GM13976 (cell line): ENCODE measurements around the gene HESX1.

Source experiments
- DNase-seq: peaks from one replicate; pipeline ENCODE4 v3.0.0; 2012; ENCODE audit warnings: low spot score
- in situ Hi-C: fragments of 300-500 bp; cut with MboI; formaldehyde crosslinking; loops from one replicate; pipeline ENCODE4 v1.12.0; 2022; ENCODE audit warnings: low sequenced_read_pairs, mixed read lengths, inconsistent platforms; ENCODE audit not compliant: unreplicated experiment
- TF ChIP-seq, protein P1 (sequence below): IDR thresholded peaks from 2 replicates; pipeline ENCODE4 v1.5.1; 2012; ENCODE audit warnings: borderline replicate concordance, mild to moderate bottlenecking; ENCODE audit not compliant: insufficient read depth; ENCODE audit errors: extremely low read depth, missing control alignments, control extremely low read depth

HESX1 gene

DNA sequence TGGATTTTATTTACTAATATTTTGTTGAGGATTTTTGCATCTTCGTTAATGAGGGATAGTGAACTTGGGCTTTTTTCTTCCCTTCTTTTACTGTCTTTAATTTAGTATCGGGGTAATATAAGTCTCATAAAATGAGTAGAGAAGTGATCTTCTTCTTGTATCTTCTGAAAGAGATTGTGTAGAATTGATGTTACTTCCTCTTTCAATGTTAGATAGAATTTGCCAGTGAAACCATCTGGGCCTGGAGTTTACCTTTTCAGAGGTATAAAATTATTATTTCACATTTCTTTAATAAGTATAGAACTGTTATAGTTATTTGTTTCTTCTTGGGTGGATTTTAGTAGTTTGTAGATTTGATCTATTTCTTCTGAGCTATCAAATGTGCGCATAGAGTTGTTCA is 7.8 kb downstream of the HESX1 start:
- in situ Hi-C loops = no loop called here
- DNase-seq = no peak
- TF ChIP-seq, protein P1, sequence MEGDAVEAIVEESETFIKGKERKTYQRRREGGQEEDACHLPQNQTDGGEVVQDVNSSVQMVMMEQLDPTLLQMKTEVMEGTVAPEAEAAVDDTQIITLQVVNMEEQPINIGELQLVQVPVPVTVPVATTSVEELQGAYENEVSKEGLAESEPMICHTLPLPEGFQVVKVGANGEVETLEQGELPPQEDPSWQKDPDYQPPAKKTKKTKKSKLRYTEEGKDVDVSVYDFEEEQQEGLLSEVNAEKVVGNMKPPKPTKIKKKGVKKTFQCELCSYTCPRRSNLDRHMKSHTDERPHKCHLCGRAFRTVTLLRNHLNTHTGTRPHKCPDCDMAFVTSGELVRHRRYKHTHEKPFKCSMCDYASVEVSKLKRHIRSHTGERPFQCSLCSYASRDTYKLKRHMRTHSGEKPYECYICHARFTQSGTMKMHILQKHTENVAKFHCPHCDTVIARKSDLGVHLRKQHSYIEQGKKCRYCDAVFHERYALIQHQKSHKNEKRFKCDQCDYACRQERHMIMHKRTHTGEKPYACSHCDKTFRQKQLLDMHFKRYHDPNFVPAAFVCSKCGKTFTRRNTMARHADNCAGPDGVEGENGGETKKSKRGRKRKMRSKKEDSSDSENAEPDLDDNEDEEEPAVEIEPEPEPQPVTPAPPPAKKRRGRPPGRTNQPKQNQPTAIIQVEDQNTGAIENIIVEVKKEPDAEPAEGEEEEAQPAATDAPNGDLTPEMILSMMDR = no peak

DNA sequence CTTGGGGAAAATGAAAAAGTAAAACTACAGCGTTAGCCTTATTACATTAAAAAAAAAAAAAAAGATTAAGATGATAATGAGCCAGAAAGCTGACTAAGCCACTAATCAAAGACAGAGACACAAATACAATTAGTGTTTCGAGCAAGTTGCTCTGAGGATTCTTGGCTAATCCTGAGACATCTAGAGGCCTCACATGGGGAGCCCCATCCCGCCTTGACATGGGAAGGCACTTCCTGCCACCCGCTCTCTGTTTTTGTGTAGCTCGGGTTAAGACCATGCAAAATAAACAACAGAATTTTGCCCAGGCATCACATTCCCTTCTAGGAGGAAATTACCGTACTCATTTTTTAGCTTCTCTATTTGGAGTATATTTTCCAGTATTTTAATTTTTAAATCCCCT is 15.3 kb downstream of the HESX1 start:
- DNase-seq = no peak
- in situ Hi-C loops = no loop called here
- TF ChIP-seq, protein P1 = no peak

DNA sequence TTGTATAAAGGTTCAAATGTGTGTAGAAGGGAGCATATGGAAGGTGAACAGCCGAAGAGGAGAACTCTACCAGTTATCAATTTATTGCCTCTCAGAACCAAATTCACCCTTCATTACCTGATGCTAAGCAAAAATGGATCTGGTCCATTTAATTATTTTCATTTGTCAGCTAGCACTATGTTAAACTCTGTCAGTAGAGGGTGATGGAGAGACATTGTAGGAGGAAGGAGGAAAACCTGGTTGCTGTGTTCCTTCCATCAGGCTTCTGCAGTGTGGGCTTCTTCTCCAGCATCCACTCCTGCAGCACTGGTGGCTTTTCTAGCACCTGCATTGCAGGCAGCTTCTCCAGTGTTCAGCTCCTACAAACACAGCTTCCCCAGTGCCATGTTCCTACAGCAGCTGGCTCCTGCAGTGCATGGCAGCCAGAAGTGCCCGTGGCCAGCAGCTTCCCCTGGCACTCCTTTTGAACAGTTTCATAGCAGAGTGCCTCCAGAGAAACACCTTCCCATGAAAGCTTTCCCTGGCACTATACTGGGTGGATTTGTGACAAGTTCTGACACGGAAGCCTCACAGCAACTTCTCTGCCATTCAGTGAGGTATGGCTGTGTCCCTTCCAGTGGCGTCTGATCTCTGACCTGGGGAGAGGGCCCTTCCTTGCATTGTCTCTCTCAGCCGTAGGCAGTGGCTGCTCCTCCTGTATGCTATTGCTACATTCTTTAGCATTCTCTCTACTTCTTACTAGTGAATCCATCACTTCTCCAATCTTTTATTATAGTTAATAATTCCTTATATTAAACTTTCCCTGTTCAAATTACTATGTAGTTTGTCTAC is 20.0 kb downstream of the HESX1 start:
- TF ChIP-seq, protein P1 = peak; percentile 23
- in situ Hi-C loops = no loop called here
- DNase-seq = peak; percentile 43

DNA sequence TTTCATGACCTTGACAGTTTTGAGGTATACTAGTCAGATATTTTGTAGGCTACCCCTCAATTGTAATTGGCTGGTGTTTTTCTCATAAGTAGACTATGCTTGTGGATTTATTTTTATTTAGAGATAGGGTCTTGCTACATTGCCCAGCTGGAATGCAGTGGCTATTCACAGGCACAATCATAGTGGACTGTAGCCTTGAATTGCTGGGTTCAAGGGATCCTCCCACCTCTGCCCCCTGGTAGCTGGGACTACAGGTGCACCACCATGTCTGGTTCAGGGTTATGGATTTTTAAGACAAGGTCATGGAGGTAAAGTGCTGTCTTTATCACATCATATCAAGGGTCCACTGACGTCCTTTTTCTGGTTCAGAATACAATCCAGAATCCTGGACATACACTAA is 23.7 kb downstream of the HESX1 start:
- no peak for DNase-seq
- TF ChIP-seq, protein P1 = no peak
- in situ Hi-C loops = no loop called here

DNA sequence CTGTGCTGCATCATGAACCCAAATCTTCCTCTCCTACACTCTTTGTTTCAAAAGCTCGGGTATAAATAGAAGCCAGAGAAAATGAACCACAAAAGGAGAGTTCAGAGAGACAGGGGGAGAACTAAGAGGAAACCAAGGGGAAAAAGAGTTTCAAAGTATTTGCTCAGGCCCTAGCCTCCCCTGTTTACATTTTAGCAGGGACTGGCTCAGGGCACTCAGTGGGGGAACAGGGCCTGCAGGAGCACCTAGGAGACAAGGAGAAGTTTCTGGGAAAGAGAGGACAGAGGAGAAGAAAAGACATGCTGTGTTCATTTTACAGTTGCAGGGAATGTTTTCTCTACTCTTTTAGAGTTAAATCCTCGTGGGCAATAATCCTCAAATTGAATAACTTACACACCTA is 26.1 kb downstream of the HESX1 start:
- in situ Hi-C loops = no loop called here
- TF ChIP-seq, protein P1 = no peak

DNA sequence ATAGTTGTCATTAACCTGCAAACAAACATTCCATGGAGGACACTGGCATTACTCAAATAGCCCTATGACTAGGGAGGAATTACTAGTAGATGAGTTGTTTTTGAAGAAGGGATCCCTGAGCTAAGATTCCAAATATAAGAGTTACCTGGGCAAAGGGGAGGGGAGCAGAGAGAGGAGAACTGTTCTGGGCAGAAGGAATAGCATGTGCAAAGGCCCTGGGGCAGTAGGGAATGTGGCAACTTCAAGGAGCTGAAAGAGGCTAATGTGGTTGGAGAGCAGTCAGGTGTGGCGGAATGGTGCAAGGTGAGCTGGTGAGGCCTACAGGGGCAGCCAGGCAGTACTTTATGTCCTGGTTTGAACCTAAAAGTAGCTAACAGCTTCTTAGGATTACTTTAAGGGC is 28.8 kb downstream of the HESX1 start:
- in situ Hi-C loops = no loop called here
- DNase-seq = no peak
- TF ChIP-seq, protein P1 = no peak

More for the DNA sequence above, 26.1 kb downstream of the HESX1 start:
- no peak for DNase-seq
